Stimulated activated CD8-positive, alpha-beta memory T cell treated with anti-CD3 and anti-CD28 coated beads, Interleukin-4, amount 100 ng/mL, for 48 hours (primary cell): ENCODE measurements around the gene SYCP3.

ENCODE experiments used
- DNase-seq: peaks from one replicate; pipeline ENCODE4 v3.0.0-alpha.2; 2020

The SYCP3 gene

GRCh38 chr12:101738920-101739665 lies at the start of gene SYCP3:
SYCP3 (minus strand) TSS chr12:101739462; CDS start chr12:101737935, 1,527 bp downstream.
- DNase-seq: no peak

- no peak for DNase-seq
Observed at GRCh38 chr12:101785671-101786070, 46.4 kb upstream of the SYCP3 start.

GRCh38 chr12:101784376-101784775 lies 45.1 kb upstream of the SYCP3 start:
- DNase-seq: no peak

GRCh38 chr12:101783838-101784237 lies 44.6 kb upstream of the SYCP3 start:
- DNase-seq: no peak

GRCh38 chr12:101783150-101783549 lies 43.9 kb upstream of the SYCP3 start:
- DNase-seq: no peak

GRCh38 chr12:101782273-101782731 lies 43.0 kb upstream of the SYCP3 start:
- DNase-seq: no peak

GRCh38 chr12:101781834-101782233 lies 42.6 kb upstream of the SYCP3 start:
- no peak for DNase-seq

GRCh38 chr12:101780599-101780998 lies 41.3 kb upstream of the SYCP3 start:
- no peak for DNase-seq

- no peak for DNase-seq
Observed at GRCh38 chr12:101779626-101780025, 40.4 kb upstream of the SYCP3 start.

- no peak for DNase-seq
Observed at GRCh38 chr12:101779200-101779599, 39.9 kb upstream of the SYCP3 start.

GRCh38 chr12:101777978-101778377 lies 38.7 kb upstream of the SYCP3 start:
- DNase-seq: no peak

- DNase-seq: no peak
Observed at GRCh38 chr12:101777485-101777884, 38.2 kb upstream of the SYCP3 start.

GRCh38 chr12:101775816-101776215 lies 36.6 kb upstream of the SYCP3 start:
- no peak for DNase-seq

GRCh38 chr12:101773650-101774162 lies 34.4 kb upstream of the SYCP3 start:
- DNase-seq: peak; percentile 76

GRCh38 chr12:101772012-101772775 lies 32.9 kb upstream of the SYCP3 start:
- no peak for DNase-seq

GRCh38 chr12:101769865-101770264 lies 30.6 kb upstream of the SYCP3 start:
- DNase-seq: no peak

- no peak for DNase-seq
Observed at GRCh38 chr12:101768781-101769180, 29.5 kb upstream of the SYCP3 start.

GRCh38 chr12:101767537-101767936 lies 28.3 kb upstream of the SYCP3 start:
- DNase-seq: no peak

- DNase-seq: no peak
Observed at GRCh38 chr12:101764051-101764792, 25.0 kb upstream of the SYCP3 start.

- DNase-seq: no peak
Observed at GRCh38 chr12:101763246-101763931, 24.1 kb upstream of the SYCP3 start.

GRCh38 chr12:101761781-101762180 lies 22.5 kb upstream of the SYCP3 start:
- no peak for DNase-seq

- DNase-seq: no peak
Observed at GRCh38 chr12:101761350-101761749, 22.1 kb upstream of the SYCP3 start.
